Neuronal stem cell (in vitro differentiated cells): ENCODE measurements around the gene ATP11C.

Experiments
- DNase-seq: peaks from one replicate; pipeline ENCODE4 v3.0.0-alpha.2; 2013; ENCODE audit warnings: low spot score
- H2AFZ ChIP-seq: one replicate; pipeline ENCODE4 v1.6.1; 2013; ENCODE audit warnings: mild to moderate bottlenecking, low read length, inconsistent platforms
- H2AK5ac ChIP-seq: 2 replicates; pipeline ENCODE4 v1.6.1; 2013; ENCODE audit warnings: low read depth, mild to moderate bottlenecking, inconsistent platforms, low read length, moderate library complexity, mixed read lengths
- H2BK120ac ChIP-seq: 2 replicates; pipeline ENCODE4 v1.6.1; 2013; ENCODE audit warnings: low read depth, mild to moderate bottlenecking, inconsistent platforms, low read length, moderate library complexity, mixed read lengths
- H2BK12ac ChIP-seq: one replicate; pipeline ENCODE4 v1.6.1; 2013; ENCODE audit warnings: low read length, inconsistent platforms
- H2BK15ac ChIP-seq: 2 replicates; pipeline ENCODE4 v1.6.1; 2013; ENCODE audit warnings: mild to moderate bottlenecking, low read length, inconsistent platforms, mixed read lengths
- H2BK5ac ChIP-seq: one replicate; pipeline ENCODE4 v1.6.1; 2013; ENCODE audit warnings: inconsistent platforms, mild to moderate bottlenecking, low read length, moderate library complexity
- H3K14ac ChIP-seq: one replicate; pipeline ENCODE4 v1.6.1; 2013; ENCODE audit warnings: low read length, inconsistent platforms
- H3K18ac ChIP-seq: 2 replicates; pipeline ENCODE4 v1.6.1; 2013; ENCODE audit warnings: low read length, inconsistent platforms
- H3K23ac ChIP-seq: 2 replicates; pipeline ENCODE4 v1.6.1; 2013; ENCODE audit warnings: low read depth, mild to moderate bottlenecking, mixed read lengths, low read length, inconsistent platforms; ENCODE audit not compliant: poor library complexity
- H3K27ac ChIP-seq: replicated peaks from 3 replicates; pipeline ENCODE4 v1.5.1; 2013; ENCODE audit warnings: low read length, inconsistent platforms
- H3K27me3 ChIP-seq, 3 experiments: 2 replicates each; pipeline ENCODE4 v1.6.1; 2013; ENCODE audit warnings: low read length in 3 of 3, mild to moderate bottlenecking in 2 of 3, inconsistent platforms in 1 of 3, low read depth in 1 of 3, mixed read lengths in 1 of 3, moderate library complexity in 1 of 3; ENCODE audit not compliant: control insufficient read depth in 3 of 3, insufficient read depth in 3 of 3
- H3K36me3 ChIP-seq, 2 donors: replicated peaks in 1 of 2; 2 replicates each; pipeline ENCODE4 v1.6.1; 2013; ENCODE audit warnings: low read length in 2 of 2; ENCODE audit not compliant: control insufficient read depth in 2 of 2, insufficient read depth in 2 of 2
- H3K4ac ChIP-seq: 2 replicates; pipeline ENCODE4 v1.6.1; 2013; ENCODE audit warnings: inconsistent platforms, mild to moderate bottlenecking, low read length, moderate library complexity
- H3K4me1 ChIP-seq, 2 donors: 1 replicate in 1 of 2; 2 replicates in 1 of 2; pipeline ENCODE4 v1.6.1; 2013; ENCODE audit warnings: low read length in 2 of 2, low read depth in 1 of 2; ENCODE audit not compliant: control insufficient read depth in 2 of 2, insufficient read depth in 1 of 2
- H3K4me2 ChIP-seq: one replicate; pipeline ENCODE4 v1.6.1; 2013; ENCODE audit warnings: mild to moderate bottlenecking, low read length, inconsistent platforms; ENCODE audit not compliant: insufficient read depth, poor library complexity, severe bottlenecking
- H3K4me3 ChIP-seq, 2 donors: 2 replicates each; pipeline ENCODE4 v1.5.1; 2013; ENCODE audit warnings: low read length in 2 of 2, mild to moderate bottlenecking in 2 of 2, inconsistent platforms in 1 of 2, moderate library complexity in 1 of 2
- H3K79me1 ChIP-seq: one replicate; pipeline ENCODE4 v1.6.1; 2013; ENCODE audit warnings: low read depth, mild to moderate bottlenecking, inconsistent platforms, low read length, moderate library complexity
- H3K9ac ChIP-seq: one replicate; pipeline ENCODE4 v1.6.1; 2013; ENCODE audit warnings: mild to moderate bottlenecking, low read depth, low read length, inconsistent platforms; ENCODE audit not compliant: poor library complexity
- H3K9me3 ChIP-seq, 2 donors: replicated peaks in 1 of 2; 2 replicates each; pipeline versions ENCODE3 to v1.6.1; 2013; ENCODE audit warnings: low read length in 2 of 2, mild to moderate bottlenecking in 2 of 2, inconsistent platforms in 1 of 2, low read depth in 1 of 2, mixed read lengths in 1 of 2, moderate library complexity in 1 of 2; ENCODE audit not compliant: control insufficient read depth in 2 of 2, insufficient read depth in 1 of 2
- H4K8ac ChIP-seq: one replicate; pipeline ENCODE4 v1.6.1; 2013; ENCODE audit warnings: low read depth, mild to moderate bottlenecking, inconsistent platforms, low read length, moderate library complexity
- H4K91ac ChIP-seq: one replicate; pipeline ENCODE4 v1.6.1; 2013; ENCODE audit warnings: low read length, low read depth, mild to moderate bottlenecking, inconsistent platforms; ENCODE audit not compliant: poor library complexity
- WGBS, 2 donors: extraction: QIAGEN DNeasy Blood & Tissue Kit; methylation state at CpG; one replicate each; pipeline ENCODE4 v1.1.7; 2013; ENCODE audit warnings: missing lambda C conversion rate in 2 of 2, mixed read lengths in 1 of 2; ENCODE audit not compliant: insufficient read length in 2 of 2, insufficient replicate concordance in 1 of 2; ENCODE audit errors: extremely low coverage in 2 of 2; 5-methylcytosine and 5-hydroxymethylcytosine counted together

ATP11C gene

DNA sequence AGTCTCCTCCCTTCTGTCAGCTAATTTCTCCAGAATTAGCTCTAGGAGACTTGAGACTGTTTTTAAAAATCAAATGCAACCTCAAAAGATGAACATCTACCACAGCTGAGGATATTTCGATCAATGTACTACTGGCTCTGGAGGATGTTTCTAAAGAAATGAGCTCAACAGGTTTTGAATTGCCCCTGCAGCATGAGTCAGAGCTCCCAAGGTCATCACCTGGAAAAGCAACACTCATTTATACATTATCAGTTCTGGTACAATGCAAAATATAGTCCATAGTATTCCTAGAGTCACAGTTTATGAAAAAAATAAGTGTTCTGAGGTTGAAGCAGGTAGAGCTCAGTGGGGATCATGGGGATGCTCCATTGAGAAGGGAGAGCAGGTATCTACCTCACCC is 174.0 kb downstream of the ATP11C start:
- H2BK12ac ChIP-seq = no peak overlapping the region
- WGBS, 2 donors = no CpG with 5 or more reads among the region's 1 CpG
- DNase-seq = no peak
- no peaks in the 10 kb centered on the region for H3K27me3 ChIP-seq
- H2BK5ac ChIP-seq = no peak overlapping the region
- H3K18ac ChIP-seq = no peak overlapping the region
- no peak overlapping the region for H3K4me3 ChIP-seq
- H2BK15ac ChIP-seq = no peak overlapping the region
- H3K9me3 ChIP-seq = peaks cover 0 to 5% of the 10 kb centered on the region in 2 donors
- no peak overlapping the region for H3K4me2 ChIP-seq
- no peaks in the 10 kb centered on the region for H3K79me1 ChIP-seq
- H3K4me1 ChIP-seq = no peaks in the 10 kb centered on the region
- H2AK5ac ChIP-seq = no peak overlapping the region
- H3K36me3 ChIP-seq = peaks cover 0 to under 1% of the 10 kb centered on the region in 2 donors
- H3K4ac ChIP-seq = no peak overlapping the region
- no peak overlapping the region for H2BK120ac ChIP-seq
- no peak overlapping the region for H3K14ac ChIP-seq
- H3K23ac ChIP-seq = no peak overlapping the region
- no peak overlapping the region for H4K91ac ChIP-seq
- no peak overlapping the region for H2AFZ ChIP-seq
- no peak overlapping the region for H3K27ac ChIP-seq
- no peak overlapping the region for H4K8ac ChIP-seq
- no peak overlapping the region for H3K9ac ChIP-seq

DNA sequence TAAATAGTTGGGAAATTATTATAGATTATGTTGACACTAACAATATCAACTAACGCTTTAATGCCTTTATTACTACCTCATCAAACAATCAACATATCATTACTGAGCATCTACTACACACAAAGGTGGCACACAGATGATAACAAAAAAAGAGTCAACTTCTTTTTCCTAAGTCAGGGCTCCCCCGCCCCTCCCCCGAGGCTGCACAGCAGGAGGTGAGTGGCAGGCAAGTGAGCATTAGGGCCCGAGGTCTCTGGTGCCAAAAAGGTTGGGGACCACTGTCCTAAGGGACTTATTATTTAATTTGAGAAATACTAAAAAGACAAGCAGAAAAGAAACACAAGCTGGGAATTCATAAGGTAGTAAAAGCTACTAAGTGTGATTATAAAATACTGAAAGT is 174.6 kb downstream of the ATP11C start:
- no CpG with 5 or more reads among the region's 4 CpGs for WGBS, 2 donors
- no peak overlapping the region for H4K91ac ChIP-seq
- H3K14ac ChIP-seq = no peak overlapping the region
- H4K8ac ChIP-seq = no peak overlapping the region
- no peak overlapping the region for H2AFZ ChIP-seq
- H3K4me3 ChIP-seq = no peak overlapping the region
- H3K27me3 ChIP-seq = no peaks in the 10 kb centered on the region
- H2BK15ac ChIP-seq = no peak overlapping the region
- no peak overlapping the region for H2BK120ac ChIP-seq
- H3K23ac ChIP-seq = no peak overlapping the region
- DNase-seq = no peak
- no peaks in the 10 kb centered on the region for H3K36me3 ChIP-seq
- no peak overlapping the region for H3K9ac ChIP-seq
- no peak overlapping the region for H3K4me2 ChIP-seq
- H3K79me1 ChIP-seq = no peaks in the 10 kb centered on the region
- H3K27ac ChIP-seq = no peak overlapping the region
- H2BK5ac ChIP-seq = no peak overlapping the region
- H3K18ac ChIP-seq = no peak overlapping the region
- H2AK5ac ChIP-seq = no peak overlapping the region
- no peaks in the 10 kb centered on the region for H3K4me1 ChIP-seq
- H3K4ac ChIP-seq = no peak overlapping the region
- H2BK12ac ChIP-seq = no peak overlapping the region
- peaks cover 0 to 5% of the 10 kb centered on the region in 2 donors for H3K9me3 ChIP-seq

DNA sequence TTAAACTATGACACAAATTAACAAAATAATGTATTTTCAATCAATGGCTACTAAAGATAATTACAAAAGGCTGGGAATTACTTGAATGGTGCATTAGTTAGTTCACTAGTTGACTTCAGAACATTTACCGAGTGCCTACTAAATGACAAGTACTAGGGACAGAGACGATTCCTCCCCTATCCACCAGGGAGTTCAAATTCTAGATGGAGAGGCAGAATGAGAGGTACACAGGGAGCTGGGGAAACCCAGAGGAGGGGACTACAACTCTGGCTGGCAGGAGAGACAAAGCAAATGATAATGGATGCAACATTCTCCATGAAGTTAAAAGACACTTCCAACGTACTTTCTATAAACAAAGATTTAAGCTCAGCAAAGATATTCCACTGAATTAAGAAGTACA is 181.8 kb downstream of the ATP11C start:
- Histone ChIP-seq H3K4me3 (no peak overlapping the region), H3K4ac (no peak overlapping the region), H2BK5ac (no peak overlapping the region), H3K9me3 (peaks cover 0 to 5% of the 10 kb centered on the region in 2 donors), H3K9ac (no peak overlapping the region), H3K36me3 (no peaks in the 10 kb centered on the region), H4K91ac (no peak overlapping the region), H3K27me3 (no peaks in the 10 kb centered on the region), H2AK5ac (no peak overlapping the region), H2BK120ac (no peak overlapping the region), H3K4me2 (no peak overlapping the region), H2BK12ac (no peak overlapping the region), H4K8ac (no peak overlapping the region), H3K14ac (no peak overlapping the region), H3K79me1 (no peaks in the 10 kb centered on the region), H3K4me1 (no peaks in the 10 kb centered on the region), H3K23ac (no peak overlapping the region), H2AFZ (no peak overlapping the region), H3K27ac (no peak overlapping the region), H2BK15ac (no peak overlapping the region), H3K18ac (no peak overlapping the region)
- DNase-seq = no peak
- no CpG with 5 or more reads among the region's 3 CpGs for WGBS, 2 donors

DNA sequence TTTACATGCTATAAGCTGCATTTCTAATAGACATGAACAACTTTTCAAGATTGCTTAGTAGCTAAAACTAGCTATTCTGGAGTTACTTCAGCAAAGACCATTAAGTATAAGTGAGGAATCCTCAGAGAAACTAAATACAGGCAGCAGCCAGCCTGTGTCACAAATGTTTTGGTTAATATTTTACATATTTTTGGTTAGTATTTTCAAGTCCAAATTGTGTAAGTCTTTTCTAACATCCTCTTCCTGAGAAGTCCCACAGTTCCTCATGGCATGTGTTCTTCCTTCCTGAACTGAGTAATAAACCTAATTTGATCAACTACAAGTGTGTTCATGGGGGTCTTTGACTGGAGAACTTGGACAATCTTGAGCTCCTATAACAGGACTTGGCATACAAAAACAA is 182.5 kb downstream of the ATP11C start:
- no peak overlapping the region for H2AK5ac ChIP-seq
- peaks cover 0 to 5% of the 10 kb centered on the region in 2 donors for H3K9me3 ChIP-seq
- H3K4me1 ChIP-seq = no peaks in the 10 kb centered on the region
- H3K4me3 ChIP-seq = no peak overlapping the region
- no peak overlapping the region for H2AFZ ChIP-seq
- no peaks in the 10 kb centered on the region for H3K27me3 ChIP-seq
- H3K36me3 ChIP-seq = no peaks in the 10 kb centered on the region
- H3K27ac ChIP-seq = no peak overlapping the region
- no peak overlapping the region for H3K23ac ChIP-seq
- H3K14ac ChIP-seq = no peak overlapping the region
- no peak overlapping the region for H3K4ac ChIP-seq
- H3K4me2 ChIP-seq = no peak overlapping the region
- H2BK5ac ChIP-seq = no peak overlapping the region
- no peak overlapping the region for H4K8ac ChIP-seq
- H2BK15ac ChIP-seq = no peak overlapping the region
- H3K79me1 ChIP-seq = no peaks in the 10 kb centered on the region
- no peak overlapping the region for H3K18ac ChIP-seq
- H2BK12ac ChIP-seq = no peak overlapping the region
- H2BK120ac ChIP-seq = no peak overlapping the region
- no peak overlapping the region for H4K91ac ChIP-seq
- no peak for DNase-seq
- H3K9ac ChIP-seq = no peak overlapping the region
